Activated CD8-positive, alpha-beta T cell treated with anti-CD3 and anti-CD28 coated beads for 36 hours (primary cell): ENCODE data around the gene AP1G2. TPM values are rescaled to one million over a fixed set of nuclear protein-coding genes. Genes with fewer than 3 reads are reported as not detected.

Source experiments
- ATAC-seq: fragments of 200-7000 bp; cut with Tn5 transposase; one replicate; pipeline ENCODE4 v1.10.0; 2021; ENCODE audit warnings: mild to moderate bottlenecking, moderate library complexity
- CTCF ChIA-PET: fragments of 350-600 bp; sonication (Branson Sonifier 250); formaldehyde crosslinking; loops from one replicate; lab custom pipeline; 2021; ENCODE audit warnings: antibody characterized with exemption; lab: Charles Lee
- POLR2A ChIA-PET: fragments of 350-600 bp; sonication (Branson Sonifier 250); formaldehyde crosslinking; loops from one replicate; lab custom pipeline; 2021; ENCODE audit warnings: antibody characterized with exemption; lab: Charles Lee
- DNase-seq: peaks from one replicate; pipeline ENCODE4 v3.0.0-alpha.2; 2020
- H3K27ac Mint-ChIP-seq: one replicate; pipeline ENCODE4 v1.8.0; 2021; ENCODE audit warnings: mild to moderate bottlenecking, mixed read lengths
- H3K27me3 Mint-ChIP-seq: one replicate; pipeline ENCODE4 v1.8.0; 2021; ENCODE audit warnings: mixed read lengths
- H3K36me3 Mint-ChIP-seq: one replicate; pipeline ENCODE4 v1.8.0; 2021; ENCODE audit warnings: low read depth, mixed read lengths
- H3K4me1 Mint-ChIP-seq: one replicate; pipeline ENCODE4 v1.8.0; 2021; ENCODE audit warnings: low read depth, mixed read lengths
- H3K4me3 Mint-ChIP-seq: one replicate; pipeline ENCODE4 v1.8.0; 2021; ENCODE audit warnings: mild to moderate bottlenecking, moderate library complexity, mixed read lengths
- H3K9me3 Mint-ChIP-seq: one replicate; pipeline ENCODE4 v1.8.0; 2021; ENCODE audit warnings: mixed read lengths
- CTCF ChIP-seq: fragments of 200-600 bp; IDR thresholded peaks from one replicate; pipeline ENCODE4 v1.8.0; 2022; ENCODE audit warnings: antibody characterized with exemption, mild to moderate bottlenecking
- intact Hi-C: fragments of 100-400 bp; cut with micrococcal nuclease; formaldehyde crosslinking; loops from one replicate; pipeline ENCODE4 v1.10.0; 2022
- total RNA-seq, 2 experiments: library from RNA; stranded (reverse); gene quantifications; one replicate each; pipeline ENCODE4 v1.2.3, GENCODE V29; 2021

Gene AP1G2
- total RNA-seq, 2 experiments from 2014 or later, result 146 to 155 TPM

DNA sequence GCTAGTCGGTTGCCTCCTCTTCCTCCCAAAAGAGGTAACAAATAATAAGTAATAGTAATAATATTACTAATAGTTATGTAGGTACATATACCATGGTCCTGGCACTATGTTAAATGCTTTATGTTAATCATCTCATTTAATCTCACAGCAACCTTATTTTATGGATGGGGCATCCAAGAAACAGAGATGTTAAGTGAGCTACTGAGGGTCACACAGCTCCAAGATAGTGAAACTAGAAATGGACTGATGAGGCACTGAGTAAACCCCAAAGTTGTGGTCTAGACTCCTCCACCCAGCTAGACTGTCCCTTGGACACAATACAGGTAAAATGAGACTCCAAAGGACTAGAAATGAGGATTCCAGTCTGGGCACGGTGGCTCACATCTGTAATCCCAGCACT lies 31.1 kb downstream of the AP1G2 start:
- Mint-ChIP-seq H3K4me3 (no peak overlapping the region), H3K27ac (no peak overlapping the region), H3K9me3 (no peaks in the 10 kb centered on the region), H3K27me3 (no peaks in the 10 kb centered on the region), H3K36me3 (no peaks in the 10 kb centered on the region), H3K4me1 (no peaks in the 10 kb centered on the region)
- POLR2A ChIA-PET, result no interaction called here
- intact Hi-C loops, result no loop called here
- TF ChIP-seq CTCF, result no peak
- DNase-seq, result no peak
- CTCF ChIA-PET, result interaction anchor here (1.1 to 8.3 kb wide), 4 partner anchors 10 to 54 kb away, joined by 3 to 78 read pairs (median 14); partner anchors contain the start of gene THTPA
- ATAC-seq, result no peak

GRCh38 chr14:23535943-23536342 lies 31.6 kb downstream of the AP1G2 start:
- Mint-ChIP-seq H3K27me3 (no peaks in the 10 kb centered on the region), H3K27ac (no peak overlapping the region), H3K4me1 (no peaks in the 10 kb centered on the region), H3K36me3 (no peaks in the 10 kb centered on the region), H3K4me3 (no peak overlapping the region), H3K9me3 (no peaks in the 10 kb centered on the region)
- ChIA-PET CTCF (interaction anchor here (4.5 to 8.3 kb wide), 2 partner anchors 13 to 23 kb away, joined by 25 to 78 read pairs; partner anchors contain the start of gene THTPA), POLR2A (no interaction called here)
- TF ChIP-seq CTCF, result no peak
- DNase-seq (no peak), ATAC-seq (no peak)
- intact Hi-C loops, result no loop called here

- Mint-ChIP-seq H3K27me3 (no peaks in the 10 kb centered on the region), H3K4me1 (peaks cover 4% of the 10 kb centered on the region), H3K9me3 (no peaks in the 10 kb centered on the region), H3K27ac (no peak overlapping the region), H3K36me3 (no peaks in the 10 kb centered on the region), H3K4me3 (no peak overlapping the region)
- intact Hi-C loops, result no loop called here
- DNase-seq (no peak), ATAC-seq (no peak)
- POLR2A ChIA-PET, result no interaction called here
- no peak for TF ChIP-seq CTCF
- CTCF ChIA-PET, result interaction anchor here (1.0 kb wide), 1 partner anchor 26 kb away, joined by 3 read pairs; no protein-coding TSS in a partner anchor
These were observed 33.7 kb downstream of the AP1G2 start for GRCh38 chr14:23533652-23534435.

DNA sequence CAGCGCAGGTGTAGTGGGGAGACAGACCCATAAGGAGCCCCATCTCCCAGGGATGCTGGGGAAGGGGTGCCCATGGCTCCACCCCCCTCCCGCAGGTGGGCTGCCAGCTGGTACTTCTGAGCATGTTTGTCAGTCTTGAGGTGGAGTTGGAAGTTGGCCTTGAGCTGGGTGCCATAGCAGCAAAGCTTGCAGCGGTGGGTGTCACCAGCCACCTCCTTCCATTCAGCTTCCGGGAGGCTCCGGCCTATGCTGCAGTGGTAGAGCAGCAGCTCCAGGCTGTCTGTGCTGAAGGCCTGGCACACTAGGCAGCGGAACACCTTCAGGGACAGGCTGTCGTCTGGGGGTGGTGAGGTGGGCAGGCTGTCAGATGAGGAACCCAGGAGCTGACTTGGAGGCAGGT lies 34.9 kb downstream of the AP1G2 start:
- intact Hi-C loops, result no loop called here
- CTCF ChIA-PET, result no interaction called here
- ATAC-seq, result no peak

More for the DNA sequence above, 34.9 kb downstream of the AP1G2 start:
- no peaks in the 10 kb centered on the region for H3K9me3 Mint-ChIP-seq
- H3K4me3 Mint-ChIP-seq, result no peak overlapping the region
- no peaks in the 10 kb centered on the region for H3K27me3 Mint-ChIP-seq
- TF ChIP-seq CTCF, result no peak
- H3K27ac Mint-ChIP-seq, result no peak overlapping the region
- no peaks in the 10 kb centered on the region for H3K36me3 Mint-ChIP-seq
- no peak for DNase-seq
- POLR2A ChIA-PET, result no interaction called here
- H3K4me1 Mint-ChIP-seq, result peaks cover 4% of the 10 kb centered on the region
